Neural progenitor cell (in vitro differentiated cells): ENCODE data around the gene SPTAN1. TPM values are rescaled to one million over a fixed set of nuclear protein-coding genes. Genes with fewer than 3 reads are reported as not detected.

Source experiments
- DNase-seq: peaks from one replicate; pipeline ENCODE4 v3.0.0-alpha.2; 2016; ENCODE audit warnings: low spot score
- H2AFZ ChIP-seq: fragments of 200-600 bp; sonication (generic); replicated peaks from 2 replicates; pipeline ENCODE4 v1.6.1; 2016; ENCODE audit warnings: antibody characterized with exemption
- H3F3A ChIP-seq: fragments of 200-600 bp; sonication (generic); 2 replicates; pipeline ENCODE4 v1.6.1; 2016; ENCODE audit warnings: antibody characterized with exemption, low read depth
- H3K27ac ChIP-seq: fragments of 200-600 bp; sonication (generic); 2 replicates; pipeline ENCODE4 v1.5.1; 2016; ENCODE audit warnings: mild to moderate bottlenecking
- H3K27me3 ChIP-seq: fragments of 200-600 bp; sonication (generic); 2 replicates; pipeline ENCODE4 v1.6.1; 2016; ENCODE audit warnings: mild to moderate bottlenecking, moderate library complexity
- H3K36me3 ChIP-seq: fragments of 200-600 bp; sonication (generic); 2 replicates; pipeline ENCODE4 v1.5.1; 2016
- H3K4me1 ChIP-seq: fragments of 200-600 bp; sonication (generic); 2 replicates; pipeline ENCODE4 v1.6.1; 2016; ENCODE audit warnings: mixed run types
- H3K4me2 ChIP-seq: fragments of 200-600 bp; sonication (generic); 2 replicates; pipeline ENCODE4 v1.6.1; 2016
- H3K4me3 ChIP-seq: fragments of 200-600 bp; sonication (generic); 2 replicates; pipeline ENCODE4 v1.5.1; 2016
- H3K79me2 ChIP-seq: fragments of 200-600 bp; sonication (generic); 2 replicates; pipeline ENCODE4 v1.6.1; 2016; ENCODE audit warnings: low read depth
- H3K9ac ChIP-seq: fragments of 200-600 bp; sonication (generic); 2 replicates; pipeline ENCODE4 v1.6.1; 2016
- H3K9me3 ChIP-seq: fragments of 200-600 bp; sonication (generic); 2 replicates; pipeline ENCODE4 v1.5.1; 2016; ENCODE audit warnings: low read depth
- H4K20me1 ChIP-seq: fragments of 200-600 bp; sonication (generic); 2 replicates; pipeline ENCODE4 v1.6.1; 2016; ENCODE audit warnings: low read depth
- H3K27ac Mint-ChIP-seq: 3 replicates; pipeline ENCODE4 v1.8.0; 2021; ENCODE audit warnings: mixed read lengths
- H3K27me3 Mint-ChIP-seq: 2 replicates; pipeline ENCODE4 v1.8.0; 2022; ENCODE audit warnings: low read depth, mild to moderate bottlenecking, inconsistent platforms, moderate library complexity, mixed read lengths; ENCODE audit not compliant: insufficient read depth
- H3K36me3 Mint-ChIP-seq: 3 replicates; pipeline ENCODE4 v1.8.0; 2021; ENCODE audit warnings: mixed read lengths
- H3K4me1 Mint-ChIP-seq: 3 replicates; pipeline ENCODE4 v1.8.0; 2021; ENCODE audit warnings: mixed read lengths
- H3K4me3 Mint-ChIP-seq: 3 replicates; pipeline ENCODE4 v1.8.0; 2021; ENCODE audit warnings: mild to moderate bottlenecking, moderate library complexity, mixed read lengths
- H3K9me3 Mint-ChIP-seq: 3 replicates; pipeline ENCODE4 v1.8.0; 2020; ENCODE audit warnings: mixed read lengths
- CTCF ChIP-seq: fragments of 200-600 bp; sonication (generic); IDR thresholded peaks from 2 replicates; pipeline ENCODE4 v1.5.1; 2017; ENCODE audit warnings: antibody characterized with exemption, mild to moderate bottlenecking
- EZH2 ChIP-seq: fragments of 200-600 bp; sonication (generic); IDR thresholded peaks from 2 replicates; pipeline ENCODE4 v1.6.1; 2017; ENCODE audit warnings: antibody characterized with exemption, mild to moderate bottlenecking, moderate library complexity
- EZH2phosphoT487 ChIP-seq: fragments of 200-600 bp; sonication (generic); IDR thresholded peaks from 2 replicates; pipeline ENCODE4 v1.6.1; 2017; ENCODE audit warnings: antibody characterized with exemption
- total RNA-seq: library from RNA; depleted of rRNA; stranded (reverse); fragments of >200 nt; gene quantifications from 2 replicates; pipeline ENCODE4 v1.2.3, GENCODE V29; 2015; ENCODE audit warnings: low replicate concordance

The SPTAN1 gene
- total RNA-seq, 1 donor from 2014 or later: 112 TPM

- H3K79me2 ChIP-seq: no peaks in the 10 kb centered on the region
- H3F3A ChIP-seq: no peaks in the 10 kb centered on the region
- no peak for TF ChIP-seq CTCF
- no peak for TF ChIP-seq EZH2
- TF ChIP-seq EZH2phosphoT487: no peak
- no peaks in the 10 kb centered on the region for H3K27me3 ChIP-seq
- H3K4me2 ChIP-seq: no peak overlapping the region
- no peak overlapping the region for H3K9ac ChIP-seq
- H3K9me3 Mint-ChIP-seq: no peaks in the 10 kb centered on the region
- peaks cover 52% of the 10 kb centered on the region for H3K36me3 Mint-ChIP-seq
- H3K27ac ChIP-seq: no peak overlapping the region
- H3K4me3 Mint-ChIP-seq: no peak overlapping the region
- DNase-seq: no peak
- H3K4me1 Mint-ChIP-seq: no peaks in the 10 kb centered on the region
- H4K20me1 ChIP-seq: no peaks in the 10 kb centered on the region
- no peak overlapping the region for H3K4me3 ChIP-seq
- no peak overlapping the region for H3K27ac Mint-ChIP-seq
- no peak overlapping the region for H2AFZ ChIP-seq
- H3K27me3 Mint-ChIP-seq: peaks cover 5% of the 10 kb centered on the region
- no peaks in the 10 kb centered on the region for H3K9me3 ChIP-seq
- H3K36me3 ChIP-seq: peaks cover 3% of the 10 kb centered on the region
- no peaks in the 10 kb centered on the region for H3K4me1 ChIP-seq
Observed at GRCh38 chr9:128588581-128589233, 36.3 kb downstream of the SPTAN1 start.

- TF ChIP-seq CTCF (no peak), EZH2phosphoT487 (no peak), EZH2 (no peak)
- Histone ChIP-seq H3K4me1 (no peaks in the 10 kb centered on the region), H3K79me2 (no peaks in the 10 kb centered on the region), H3K9me3 (no peaks in the 10 kb centered on the region), H3K9ac (no peak overlapping the region), H3K36me3 (peaks cover 3% of the 10 kb centered on the region), H3K27ac (no peak overlapping the region), H4K20me1 (no peaks in the 10 kb centered on the region), H3K27me3 (no peaks in the 10 kb centered on the region), H2AFZ (no peak overlapping the region), H3K4me3 (no peak overlapping the region), H3K4me2 (no peak overlapping the region), H3F3A (no peaks in the 10 kb centered on the region)
- Mint-ChIP-seq H3K4me1 (no peaks in the 10 kb centered on the region), H3K27ac (no peak overlapping the region), H3K4me3 (no peak overlapping the region), H3K36me3 (peaks cover 31% of the 10 kb centered on the region), H3K27me3 (peaks cover 2% of the 10 kb centered on the region), H3K9me3 (no peaks in the 10 kb centered on the region)
- no peak for DNase-seq
Observed at GRCh38 chr9:128593039-128593438, 40.7 kb downstream of the SPTAN1 start.

GRCh38 chr9:128593856-128594255 lies 41.5 kb downstream of the SPTAN1 start:
- Mint-ChIP-seq H3K27me3 (peaks cover 2% of the 10 kb centered on the region), H3K4me1 (no peaks in the 10 kb centered on the region), H3K36me3 (peaks cover 30% of the 10 kb centered on the region), H3K9me3 (no peaks in the 10 kb centered on the region), H3K27ac (no peak overlapping the region), H3K4me3 (no peak overlapping the region)
- no peak for DNase-seq
- Histone ChIP-seq H3K9me3 (no peaks in the 10 kb centered on the region), H2AFZ (no peak overlapping the region), H3K4me3 (no peak overlapping the region), H3K36me3 (peaks cover 3% of the 10 kb centered on the region), H4K20me1 (no peaks in the 10 kb centered on the region), H3K4me1 (no peaks in the 10 kb centered on the region), H3F3A (no peaks in the 10 kb centered on the region), H3K27me3 (no peaks in the 10 kb centered on the region), H3K9ac (no peak overlapping the region), H3K27ac (no peak overlapping the region), H3K4me2 (no peak overlapping the region), H3K79me2 (no peaks in the 10 kb centered on the region)
- TF ChIP-seq EZH2phosphoT487: no peak
- TF ChIP-seq EZH2: no peak
- TF ChIP-seq CTCF: no peak
